SK-N-SH (cell line): ENCODE measurements around the gene MORF4L1. TPM values are rescaled to one million over a fixed set of nuclear protein-coding genes. Genes with fewer than 3 reads are reported as not detected.

Experiments used
- CTCF ChIA-PET: fragments of 300-600, 350-600 bp; formaldehyde crosslinking; extraction: SDS; loops from one replicate; lab custom pipeline; 2021; lab: Yijun Ruan, JAX
- POLR2A ChIA-PET: fragments of 350-600 bp; sonication (Branson Sonifier 250); formaldehyde crosslinking; extraction: SDS; loops from one replicate; lab custom pipeline; 2020; ENCODE audit warnings: antibody characterized with exemption, inconsistent platforms; lab: Yijun Ruan, JAX
- DNase-seq: peaks from one replicate; pipeline ENCODE4 v3.0.0; 2012
- H2AFZ ChIP-seq: fragments of 200-600 bp; sonication (generic); 2 replicates; pipeline ENCODE4 v1.8.1; 2016; ENCODE audit warnings: antibody characterized with exemption, mild to moderate bottlenecking, low read depth
- H3F3A ChIP-seq: fragments of 200-600 bp; sonication (generic); replicated peaks from 2 replicates; pipeline ENCODE3; 2016; ENCODE audit warnings: antibody characterized with exemption, mild to moderate bottlenecking; ENCODE audit not compliant: insufficient read depth
- H3K27ac ChIP-seq, 2 experiments: fragments of 200-500 bp in 1 of 2; fragments of 200-600 bp in 1 of 2; sonication (Bioruptor generic) in 1 of 2; sonication (generic), shearing (Covaris generic) in 1 of 2; 2 replicates each; pipeline versions ENCODE4 v1.5.1 to v1.6.1; 2014 to 2016; ENCODE audit warnings: low read depth in 2 of 2, inconsistent platforms in 1 of 2, low read length in 1 of 2, mild to moderate bottlenecking in 1 of 2, mixed read lengths in 1 of 2
- H3K27me3 ChIP-seq: fragments of 200-600 bp; sonication (generic), shearing (Covaris generic); 2 replicates; pipeline ENCODE4 v1.6.1; 2016; ENCODE audit warnings: mixed run types; ENCODE audit not compliant: insufficient read depth
- H3K36me3 ChIP-seq, 2 experiments: fragments of 200-500 bp in 1 of 2; fragments of 200-600 bp in 1 of 2; sonication (Bioruptor generic) in 1 of 2; sonication (generic) in 1 of 2; replicated peaks in 1 of 2; 2 replicates each; pipeline versions ENCODE3 to v1.5.1; 2014 to 2016; ENCODE audit warnings: low read length in 1 of 2, mild to moderate bottlenecking in 1 of 2; ENCODE audit not compliant: insufficient read depth in 2 of 2, control insufficient read depth in 1 of 2
- H3K4me1 ChIP-seq, 2 experiments: fragments of 200-500 bp in 1 of 2; fragments of 200-600 bp in 1 of 2; sonication (Bioruptor generic) in 1 of 2; sonication (generic), shearing (Covaris generic) in 1 of 2; 2 replicates each; pipeline versions ENCODE4 v1.5.1 to v1.6.1; 2014 to 2016; ENCODE audit warnings: low read depth in 1 of 2, low read length in 1 of 2, mixed run types in 1 of 2; ENCODE audit not compliant: insufficient read depth in 2 of 2, control insufficient read depth in 1 of 2
- H3K4me2 ChIP-seq: fragments of 200-600 bp; sonication (generic), shearing (Covaris generic); 2 replicates; pipeline ENCODE4 v1.6.1; 2017; ENCODE audit warnings: mixed run types
- H3K4me3 ChIP-seq, 2 experiments: fragments of 200-500 bp in 1 of 2; fragments of 200-600 bp in 1 of 2; sonication (Bioruptor generic) in 1 of 2; sonication (generic), shearing (Covaris generic) in 1 of 2; 2 replicates each; pipeline versions ENCODE4 v1.5.1 to v1.8.1; 2014 to 2016; ENCODE audit warnings: low read depth in 2 of 2, inconsistent platforms in 1 of 2, low read length in 1 of 2, mild to moderate bottlenecking in 1 of 2, mixed read lengths in 1 of 2, moderate library complexity in 1 of 2
- H3K79me2 ChIP-seq: fragments of 200-600 bp; sonication (generic); 2 replicates; pipeline ENCODE4 v1.8.1; 2017; ENCODE audit warnings: mild to moderate bottlenecking; ENCODE audit not compliant: insufficient read depth
- H3K9ac ChIP-seq: fragments of 200-600 bp; sonication (generic); 2 replicates; pipeline ENCODE4 v1.6.1; 2017; ENCODE audit warnings: mixed run types
- H3K9me2 ChIP-seq: fragments of 200-600 bp; sonication (generic); 2 replicates; pipeline ENCODE4 v1.6.1; 2017; ENCODE audit warnings: mixed run types
- H3K9me3 ChIP-seq: fragments of 200-600 bp; sonication (generic); 2 replicates; pipeline ENCODE4 v1.6.1; 2017; ENCODE audit warnings: mixed run types, mild to moderate bottlenecking, moderate library complexity
- H4K20me1 ChIP-seq: fragments of 200-600 bp; sonication (generic); 2 replicates; pipeline ENCODE4 v1.6.1; 2017; ENCODE audit warnings: mild to moderate bottlenecking, mixed run types; ENCODE audit not compliant: insufficient read depth
- ELF1 ChIP-seq: IDR thresholded peaks from 2 replicates; pipeline ENCODE4 v1.4.0; 2012
- FOXJ3 ChIP-seq: sonication (generic); formaldehyde crosslinking; IDR thresholded peaks from 2 replicates; pipeline ENCODE4 v1.5.1; 2020; ENCODE audit warnings: mild to moderate bottlenecking, missing genetic modification reagents
- FOXM1 ChIP-seq: IDR thresholded peaks from 2 replicates; pipeline ENCODE4 v1.4.0; 2012; ENCODE audit warnings: low read depth, mild to moderate bottlenecking
- MXI1 ChIP-seq: IDR thresholded peaks from 2 replicates; pipeline ENCODE4 v1.6.1; 2012; ENCODE audit warnings: mild to moderate bottlenecking, low read depth, low read length, improper control_type of control experiment
- NRF1 ChIP-seq: IDR thresholded peaks from 2 replicates; pipeline ENCODE4 v1.6.1; 2012; ENCODE audit warnings: low read depth, mild to moderate bottlenecking, low read length
- POLR2AphosphoS5 ChIP-seq: IDR thresholded peaks from 2 replicates; pipeline ENCODE4 v1.6.1; 2012; ENCODE audit warnings: low read depth, low read length
- RCOR1 ChIP-seq: fragments of 150-350 bp; IDR thresholded peaks from 2 replicates; pipeline ENCODE4 v1.6.1; 2017; ENCODE audit warnings: antibody characterized with exemption, low read length
- SIN3A ChIP-seq: IDR thresholded peaks from 2 replicates; pipeline ENCODE4 v1.6.1; 2012; ENCODE audit warnings: low read depth, mild to moderate bottlenecking, low read length, moderate library complexity, borderline replicate concordance
- SMC3 ChIP-seq: IDR thresholded peaks from 2 replicates; pipeline ENCODE4 v1.6.1; 2012; ENCODE audit warnings: low read depth, low read length, improper control_type of control experiment
- TAF1 ChIP-seq: IDR thresholded peaks from 2 replicates; pipeline ENCODE4 v1.6.1; 2012; ENCODE audit warnings: low read depth, mild to moderate bottlenecking, low read length, moderate library complexity, borderline replicate concordance
- TEAD4 ChIP-seq: IDR thresholded peaks from 2 replicates; pipeline ENCODE4 v1.4.0; 2012; ENCODE audit warnings: mild to moderate bottlenecking, borderline replicate concordance; ENCODE audit not compliant: insufficient read depth
- YY1 ChIP-seq: IDR thresholded peaks from 2 replicates; pipeline ENCODE4 v1.4.0; 2012; ENCODE audit warnings: low read depth, mild to moderate bottlenecking
- WGBS: methylation state at CpG from one replicate; pipeline ENCODE4 v1.1.6; 2017; ENCODE audit warnings: low lambda C conversion rate; 5-methylcytosine and 5-hydroxymethylcytosine counted together
- polyA plus RNA-seq, 3 experiments: library from polyadenylated mRNA; depleted of rRNA; stranded (reverse); fragments of >200 nt; gene quantifications; 2 replicates each; pipeline ENCODE4 v1.2.3, GENCODE V29; 2012
- TF ChIP-seq, protein P1 (sequence below): fragments of 150-350 bp; IDR thresholded peaks from 2 replicates; pipeline ENCODE4 v1.6.1; 2016; ENCODE audit warnings: mild to moderate bottlenecking, low read depth, low read length

Gene MORF4L1
- polyA plus RNA-seq, 1 of the 3 experiments (the other 2 are of a cell fraction), result 163 TPM

DNA sequence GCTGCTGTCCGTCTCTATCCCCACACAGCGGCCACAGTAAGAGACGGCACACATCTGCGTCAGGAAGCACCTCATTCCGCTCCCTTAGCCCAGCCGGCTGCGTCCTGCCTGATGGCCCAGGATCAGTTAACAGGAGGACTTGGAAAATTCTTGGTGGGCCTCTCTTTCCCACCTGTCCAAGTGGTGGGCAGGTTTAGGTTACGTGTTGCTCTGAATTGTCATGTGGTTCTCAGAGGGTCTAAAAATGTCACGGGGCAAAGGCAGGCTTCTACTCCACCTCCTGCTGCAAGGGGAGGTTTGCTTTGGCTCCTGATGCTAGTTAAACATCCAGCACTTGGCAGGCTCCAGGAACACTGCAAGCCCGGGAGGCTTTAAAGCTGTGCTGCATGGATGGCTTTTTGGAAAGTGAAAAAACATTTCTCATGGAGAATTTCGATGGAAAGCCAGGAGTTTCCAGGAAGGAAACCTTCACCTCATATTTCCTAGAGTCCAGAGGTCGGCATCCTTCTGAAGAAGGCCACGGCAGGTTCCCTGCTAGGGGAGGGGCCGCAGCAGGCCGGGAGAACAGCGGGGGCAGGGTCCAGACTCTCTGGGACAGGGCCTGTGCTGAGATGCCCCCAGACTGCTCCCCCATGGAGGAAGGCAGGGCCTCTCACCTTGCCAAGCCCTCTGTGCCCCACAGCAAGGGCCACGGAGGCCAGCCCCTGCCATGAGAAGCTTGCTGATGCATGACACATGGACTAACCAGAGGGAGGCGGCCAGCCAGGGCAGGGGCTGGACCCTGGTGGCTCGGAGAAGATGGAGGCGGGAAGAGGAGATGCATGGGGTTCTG is 61.3 kb downstream of the MORF4L1 start:
- H3K79me2 ChIP-seq, result no peaks in the 10 kb centered on the region
- H3K4me1 ChIP-seq, result peaks cover 8 to 31% of the 10 kb centered on the region in 2 experiments; a peak in 3 of 4 replicates
- no peak overlapping the region for H3K4me2 ChIP-seq
- no peaks in the 10 kb centered on the region for H3K9me2 ChIP-seq
- no peak overlapping the region for H3K4me3 ChIP-seq
- peaks cover 3% of the 10 kb centered on the region; the same call in 1 of the 2 replicates for H4K20me1 ChIP-seq
- H3K36me3 ChIP-seq, result no peaks in the 10 kb centered on the region
- WGBS, result 86% methylated on average over 16 of the region's 20 CpGs
- DNase-seq, result no peak
- no peaks in the 10 kb centered on the region for H3F3A ChIP-seq
- POLR2A ChIA-PET, result no interaction called here
- no peaks in the 10 kb centered on the region for H3K27me3 ChIP-seq
- H3K9ac ChIP-seq, result no peak overlapping the region
- CTCF ChIA-PET, result interaction anchor here (0.9 to 4.7 kb wide), 2 partner anchors 25 to 94 kb away, joined by 3 to 18 read pairs; no protein-coding TSS in a partner anchor
- TF ChIP-seq FOXJ3 (no peak), POLR2AphosphoS5 (no peak), RCOR1 (no peak), FOXM1 (no peak), MXI1 (no peak), ELF1 (no peak), TEAD4 (no peak), NRF1 (no peak)
- no peak overlapping the region for H3K27ac ChIP-seq
- no peaks in the 10 kb centered on the region for H3K9me3 ChIP-seq
- no peak overlapping the region for H2AFZ ChIP-seq

DNA sequence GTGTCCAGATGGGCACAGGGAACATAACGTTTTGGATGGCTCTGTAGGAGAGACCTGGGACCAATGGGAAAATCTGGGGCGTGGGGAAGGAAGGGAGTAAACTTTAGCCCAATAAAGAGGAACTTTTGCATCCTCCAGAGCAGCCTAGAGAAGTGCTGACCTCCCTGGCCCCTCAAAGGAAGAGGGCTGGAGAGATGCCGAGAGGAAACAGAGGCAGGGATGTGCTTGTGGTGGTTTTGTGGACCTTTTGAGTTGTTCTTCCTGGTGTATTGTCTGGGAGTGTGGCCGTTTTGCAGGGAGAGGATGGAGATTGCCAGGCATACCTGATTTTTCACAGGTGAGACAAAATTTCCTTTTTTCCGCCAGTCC is 61.9 kb downstream of the MORF4L1 start:
- no peak overlapping the region for H3K27ac ChIP-seq
- no peaks in the 10 kb centered on the region for H3K9me3 ChIP-seq
- H3K4me1 ChIP-seq, result peaks cover 8 to 28% of the 10 kb centered on the region in 2 experiments; a peak in 3 of 4 replicates
- no peaks in the 10 kb centered on the region for H3F3A ChIP-seq
- no peaks in the 10 kb centered on the region for H3K79me2 ChIP-seq
- POLR2A ChIA-PET, result no interaction called here
- TF ChIP-seq SMC3 (no peak), SIN3A (no peak), YY1 (no peak), TAF1 (no peak), RCOR1 (no peak)
- TF ChIP-seq, protein P1, sequence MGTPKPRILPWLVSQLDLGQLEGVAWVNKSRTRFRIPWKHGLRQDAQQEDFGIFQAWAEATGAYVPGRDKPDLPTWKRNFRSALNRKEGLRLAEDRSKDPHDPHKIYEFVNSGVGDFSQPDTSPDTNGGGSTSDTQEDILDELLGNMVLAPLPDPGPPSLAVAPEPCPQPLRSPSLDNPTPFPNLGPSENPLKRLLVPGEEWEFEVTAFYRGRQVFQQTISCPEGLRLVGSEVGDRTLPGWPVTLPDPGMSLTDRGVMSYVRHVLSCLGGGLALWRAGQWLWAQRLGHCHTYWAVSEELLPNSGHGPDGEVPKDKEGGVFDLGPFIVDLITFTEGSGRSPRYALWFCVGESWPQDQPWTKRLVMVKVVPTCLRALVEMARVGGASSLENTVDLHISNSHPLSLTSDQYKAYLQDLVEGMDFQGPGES, result no peak
- TF ChIP-seq, all 33 proteins: peak for 0
- peaks cover 3% of the 10 kb centered on the region; the same call in 1 of the 2 replicates for H4K20me1 ChIP-seq
- no peaks in the 10 kb centered on the region for H3K27me3 ChIP-seq
- no peak overlapping the region for H3K4me3 ChIP-seq
- H3K36me3 ChIP-seq, result no peaks in the 10 kb centered on the region
- no peak overlapping the region for H2AFZ ChIP-seq
- DNase-seq, result no peak
- CTCF ChIA-PET, result interaction anchor here (0.9 to 4.7 kb wide), 2 partner anchors 25 to 94 kb away, joined by 3 to 18 read pairs; no protein-coding TSS in a partner anchor
- no peak overlapping the region for H3K9ac ChIP-seq
- no peaks in the 10 kb centered on the region for H3K9me2 ChIP-seq
- WGBS, result 69% methylated on average over 5 of the region's 5 CpGs
- no peak overlapping the region for H3K4me2 ChIP-seq
